Measurements from ENCODE around the gene TATDN2.

Gene TATDN2

DNA sequence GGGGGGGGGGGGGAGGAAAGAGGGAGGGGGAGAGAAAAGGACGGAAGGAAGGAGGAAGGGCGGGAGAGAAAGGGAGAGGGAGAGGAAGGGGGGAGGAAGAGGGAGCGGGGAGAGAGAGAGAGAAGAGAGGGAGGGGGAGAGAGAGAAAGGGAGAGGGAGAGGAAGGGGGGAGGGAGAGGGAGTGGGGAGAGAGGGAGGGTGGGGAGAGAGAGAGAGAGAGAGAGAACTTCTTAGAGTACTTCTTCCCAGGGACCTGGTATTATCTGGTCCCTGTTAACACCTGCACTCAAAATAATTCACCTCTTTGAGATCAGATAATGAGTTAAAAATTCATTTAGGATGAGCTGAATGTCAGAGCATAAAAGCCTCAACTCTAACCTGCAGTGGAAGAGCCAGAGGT, 71.5 kb downstream of the TATDN2 start:
- H3K9ac ChIP-seq = no peak overlapping the region
- no peaks in the 10 kb centered on the region for H3K27me3 ChIP-seq (ENCODE audit: control insufficient read depth, insufficient read depth, low read length)
- H3K9me3 ChIP-seq (ENCODE audit: control insufficient read depth, low read length) = no peaks in the 10 kb centered on the region
- H3K4me2 ChIP-seq (ENCODE audit: low read length) = peak overlapping the region; percentile 90
- peak overlapping the region; percentile 78 for H3K4me3 ChIP-seq (ENCODE audit: low read depth, low read length)
- peaks cover 15% of the 10 kb centered on the region for H3K79me2 ChIP-seq
- no peaks in the 10 kb centered on the region for H3K36me3 ChIP-seq (ENCODE audit: control insufficient read depth, insufficient read depth, low read length)
- H3K27ac ChIP-seq = no peak overlapping the region
- H3K4me1 ChIP-seq = peaks cover 5% of the 10 kb centered on the region
- no peak overlapping the region for H2AFZ ChIP-seq
- TF ChIP-seq, protein P1, sequence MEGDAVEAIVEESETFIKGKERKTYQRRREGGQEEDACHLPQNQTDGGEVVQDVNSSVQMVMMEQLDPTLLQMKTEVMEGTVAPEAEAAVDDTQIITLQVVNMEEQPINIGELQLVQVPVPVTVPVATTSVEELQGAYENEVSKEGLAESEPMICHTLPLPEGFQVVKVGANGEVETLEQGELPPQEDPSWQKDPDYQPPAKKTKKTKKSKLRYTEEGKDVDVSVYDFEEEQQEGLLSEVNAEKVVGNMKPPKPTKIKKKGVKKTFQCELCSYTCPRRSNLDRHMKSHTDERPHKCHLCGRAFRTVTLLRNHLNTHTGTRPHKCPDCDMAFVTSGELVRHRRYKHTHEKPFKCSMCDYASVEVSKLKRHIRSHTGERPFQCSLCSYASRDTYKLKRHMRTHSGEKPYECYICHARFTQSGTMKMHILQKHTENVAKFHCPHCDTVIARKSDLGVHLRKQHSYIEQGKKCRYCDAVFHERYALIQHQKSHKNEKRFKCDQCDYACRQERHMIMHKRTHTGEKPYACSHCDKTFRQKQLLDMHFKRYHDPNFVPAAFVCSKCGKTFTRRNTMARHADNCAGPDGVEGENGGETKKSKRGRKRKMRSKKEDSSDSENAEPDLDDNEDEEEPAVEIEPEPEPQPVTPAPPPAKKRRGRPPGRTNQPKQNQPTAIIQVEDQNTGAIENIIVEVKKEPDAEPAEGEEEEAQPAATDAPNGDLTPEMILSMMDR (IDR thresholded peaks at IDR 0.05) = no peak

DNA sequence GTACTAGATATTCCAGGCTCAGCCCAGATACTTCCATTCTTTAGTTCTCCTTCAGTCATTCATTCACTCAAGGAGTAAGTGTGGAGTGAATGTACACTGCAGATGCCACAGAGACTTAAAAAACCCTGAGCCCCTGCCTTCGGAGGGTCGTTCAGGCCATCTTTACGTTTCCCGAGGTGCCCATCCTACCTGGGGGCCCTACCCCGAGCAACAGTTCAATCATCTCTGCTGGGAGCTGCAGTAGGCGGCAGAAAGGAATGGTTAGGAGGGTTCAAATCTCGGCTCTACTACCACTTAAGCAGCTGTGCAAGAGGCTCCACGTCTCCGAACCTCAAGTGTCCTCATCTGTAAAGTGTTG, 72.0 kb downstream of the TATDN2 start:
- Histone ChIP-seq H3K4me1 (peaks cover 5% of the 10 kb centered on the region), H3K9me3 (ENCODE audit: control insufficient read depth, low read length) (no peaks in the 10 kb centered on the region), H3K4me2 (ENCODE audit: low read length) (peak overlapping the region; percentile 90), H2AFZ (peak overlapping the region; percentile 99), H3K4me3 (ENCODE audit: low read depth, low read length) (peak overlapping the region; percentile 78), H3K27ac (peak overlapping the region; percentile 71), H3K36me3 (ENCODE audit: control insufficient read depth, insufficient read depth, low read length) (no peaks in the 10 kb centered on the region), H3K9ac (peak overlapping the region; percentile 93), H3K79me2 (peaks cover 15% of the 10 kb centered on the region), H3K27me3 (ENCODE audit: control insufficient read depth, insufficient read depth, low read length) (no peaks in the 10 kb centered on the region)
- TF ChIP-seq, protein P1 (IDR thresholded peaks at IDR 0.05) = no peak

DNA sequence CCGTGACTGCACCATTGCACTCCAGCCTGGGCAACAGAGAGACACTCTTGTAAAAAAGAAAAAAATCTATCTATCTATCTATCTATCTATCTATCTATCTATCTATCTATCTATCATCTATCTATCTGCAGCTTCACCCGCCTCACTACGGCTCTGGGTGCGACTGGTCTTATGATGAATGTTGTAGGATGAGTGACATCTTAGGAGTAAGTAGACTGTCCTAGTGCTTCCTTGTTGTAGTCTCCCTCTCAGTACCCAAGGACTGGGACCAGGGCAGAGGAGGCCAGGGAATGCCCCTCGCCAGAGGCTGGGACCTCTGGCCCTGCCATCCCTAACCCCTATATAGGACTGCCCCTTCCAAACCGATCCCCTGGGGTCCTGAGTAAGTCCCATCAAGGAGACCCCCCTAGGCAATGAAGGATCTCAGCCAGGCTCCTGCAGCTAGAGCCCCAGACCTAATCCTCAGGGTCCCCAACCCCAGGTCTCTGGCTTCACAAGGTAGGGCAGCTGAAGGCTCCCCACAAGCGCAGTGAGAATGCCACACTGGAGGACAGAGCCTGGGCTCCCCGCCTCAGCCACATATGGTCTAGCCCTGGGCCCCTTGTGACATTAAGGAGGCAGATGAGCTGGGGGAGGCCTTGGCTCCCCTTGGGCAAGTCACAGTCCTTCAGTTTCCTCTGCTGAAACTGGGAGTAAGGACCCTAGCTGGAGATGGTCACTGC, 73.5 kb downstream of the TATDN2 start:
- peak overlapping the region; percentile 71 for H3K27ac ChIP-seq
- peaks cover 11% of the 10 kb centered on the region for H3K79me2 ChIP-seq
- H3K4me1 ChIP-seq = peaks cover 5% of the 10 kb centered on the region
- no peaks in the 10 kb centered on the region for H3K9me3 ChIP-seq (ENCODE audit: control insufficient read depth, low read length)
- no peaks in the 10 kb centered on the region for H3K36me3 ChIP-seq (ENCODE audit: control insufficient read depth, insufficient read depth, low read length)
- no peak overlapping the region for H3K4me3 ChIP-seq (ENCODE audit: low read depth, low read length)
- TF ChIP-seq, protein P1 (IDR thresholded peaks at IDR 0.05) = no peak
- H2AFZ ChIP-seq = peak overlapping the region; percentile 99
- H3K27me3 ChIP-seq (ENCODE audit: control insufficient read depth, insufficient read depth, low read length) = no peaks in the 10 kb centered on the region
- H3K9ac ChIP-seq = no peak overlapping the region
- no peak overlapping the region for H3K4me2 ChIP-seq (ENCODE audit: low read length)

DNA sequence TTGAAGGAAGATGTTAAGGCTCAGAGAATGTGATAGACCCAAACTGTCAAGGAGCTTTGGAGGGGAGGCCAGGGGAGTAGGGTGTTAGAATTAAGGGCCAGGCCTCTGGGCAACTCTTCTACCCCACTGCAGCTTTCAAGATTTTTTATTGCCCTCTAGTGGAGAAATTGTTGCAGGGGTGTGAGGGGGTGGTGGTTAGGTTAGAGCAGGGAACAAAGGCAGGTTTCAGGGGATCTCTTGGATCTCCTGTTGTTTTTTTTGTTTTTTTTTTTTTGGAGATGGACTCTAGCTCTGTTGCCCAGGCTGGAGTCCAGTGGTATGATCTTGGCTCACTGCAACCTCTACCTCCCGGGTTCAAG, 74.1 kb downstream of the TATDN2 start:
- TF ChIP-seq, protein P1 (IDR thresholded peaks at IDR 0.05) = peak; percentile 18
- H3K27ac ChIP-seq = no peak overlapping the region

DNA sequence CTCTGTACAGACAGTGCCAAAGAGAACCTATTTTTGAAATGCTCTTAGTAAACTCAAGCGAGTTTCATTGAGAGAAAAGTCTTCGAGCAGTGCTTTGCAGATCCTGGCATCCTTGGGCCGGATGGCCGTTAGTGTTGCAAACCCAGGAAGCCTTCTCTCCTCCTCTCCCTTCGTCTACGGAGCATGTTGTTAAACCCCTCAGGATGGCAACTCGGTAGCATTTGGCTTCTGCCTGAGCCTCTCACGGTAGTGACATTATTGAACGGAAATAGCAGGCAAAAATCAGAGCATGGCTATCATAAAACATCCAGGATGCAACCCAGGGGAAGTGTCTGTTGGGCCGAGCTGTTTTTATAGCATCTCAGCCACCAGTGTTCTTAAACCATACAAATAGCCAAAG, 79.3 kb downstream of the TATDN2 start:
- Histone ChIP-seq H2AFZ (no peak overlapping the region), H3K79me2 (no peaks in the 10 kb centered on the region), H3K27me3 (ENCODE audit: control insufficient read depth, insufficient read depth, low read length) (no peaks in the 10 kb centered on the region), H3K36me3 (ENCODE audit: control insufficient read depth, insufficient read depth, low read length) (no peaks in the 10 kb centered on the region), H3K4me2 (ENCODE audit: low read length) (no peak overlapping the region), H3K9me3 (ENCODE audit: control insufficient read depth, low read length) (no peaks in the 10 kb centered on the region), H3K4me1 (no peaks in the 10 kb centered on the region), H3K4me3 (ENCODE audit: low read depth, low read length) (no peak overlapping the region), H3K27ac (no peak overlapping the region), H3K9ac (no peak overlapping the region)
- TF ChIP-seq, protein P1 (IDR thresholded peaks at IDR 0.05) = no peak

More for the DNA sequence above, 74.1 kb downstream of the TATDN2 start:
- no peak overlapping the region for H3K4me3 ChIP-seq (ENCODE audit: low read depth, low read length)
- no peaks in the 10 kb centered on the region for H3K27me3 ChIP-seq (ENCODE audit: control insufficient read depth, insufficient read depth, low read length)
- H3K79me2 ChIP-seq = peaks cover 11% of the 10 kb centered on the region
- no peaks in the 10 kb centered on the region for H3K36me3 ChIP-seq (ENCODE audit: control insufficient read depth, insufficient read depth, low read length)
- H2AFZ ChIP-seq = peak overlapping the region; percentile 17
- peaks cover 5% of the 10 kb centered on the region for H3K4me1 ChIP-seq
- H3K9me3 ChIP-seq (ENCODE audit: control insufficient read depth, low read length) = no peaks in the 10 kb centered on the region
- H3K4me2 ChIP-seq (ENCODE audit: low read length) = no peak overlapping the region
- H3K9ac ChIP-seq = no peak overlapping the region

All from parathyroid adenoma (tissue), 2 donors.